HEK293 (cell line): Measurements from ENCODE around the gene SS18L1.

ENCODE experiments used
- CTCF ChIA-PET: fragments of 350-600 bp; formaldehyde crosslinking; extraction: SDS; loops from one replicate; lab custom pipeline; 2021; ENCODE audit warnings: antibody characterized with exemption; lab: Yijun Ruan, JAX
- POLR2A ChIA-PET: fragments of 300-600 bp; formaldehyde crosslinking; extraction: SDS; loops from one replicate; lab custom pipeline; 2020; ENCODE audit warnings: antibody characterized with exemption, inconsistent platforms; lab: Yijun Ruan, JAX
- H3K27ac ChIP-seq: fragments of 200-500 bp; sonication (Bioruptor generic); 2 replicates; pipeline ENCODE4 v1.5.1; 2014; ENCODE audit warnings: low read depth, low read length, control low read depth, inconsistent platforms; ENCODE audit errors: extremely low read depth
- H3K36me3 ChIP-seq, 2 experiments: fragments of 200-500 bp in 1 of 2; sonication (Bioruptor generic) in 1 of 2; 1 replicate in 1 of 2; 2 replicates in 1 of 2; pipeline ENCODE4 v1.5.1; 2014 to 2017; ENCODE audit warnings: inconsistent platforms in 2 of 2, low read length in 2 of 2; ENCODE audit not compliant: control insufficient read depth in 2 of 2, insufficient read depth in 1 of 2
- H3K4me1 ChIP-seq: fragments of 200-500 bp; sonication (Bioruptor generic); 2 replicates; pipeline ENCODE4 v1.5.1; 2014; ENCODE audit warnings: mild to moderate bottlenecking, low read length, inconsistent platforms; ENCODE audit not compliant: control insufficient read depth, insufficient read depth
- H3K4me3 ChIP-seq: 2 replicates; pipeline ENCODE4 v1.5.1; 2011; ENCODE audit warnings: low read depth, mild to moderate bottlenecking, control low read depth, low read length, moderate library complexity
- H3K9me3 ChIP-seq: fragments of 200-500 bp; sonication (Bioruptor generic); 2 replicates; pipeline ENCODE4 v1.5.1; 2014; ENCODE audit warnings: low read depth, low read length, inconsistent platforms; ENCODE audit not compliant: control insufficient read depth, insufficient read depth
- BCL11B ChIP-seq: fragments of 450-650 bp; formaldehyde crosslinking; IDR thresholded peaks from 2 replicates; pipeline ENCODE4 v1.5.1; 2016; ENCODE audit warnings: low read depth, missing biosample characterization, missing genetic modification characterization
- GLIS2 ChIP-seq: fragments of 450-650 bp; formaldehyde crosslinking; IDR thresholded peaks from 2 replicates; pipeline ENCODE4 v1.5.1; 2016; ENCODE audit warnings: missing biosample characterization, missing genetic modification characterization
- REPIN1 ChIP-seq: fragments of 450-650 bp; formaldehyde crosslinking; IDR thresholded peaks from 2 replicates; pipeline ENCODE4 v1.5.1; 2017; ENCODE audit warnings: missing biosample characterization, missing genetic modification characterization, low read depth
- ZFHX2 ChIP-seq: fragments of 450-650 bp; formaldehyde crosslinking; conservative IDR thresholded peaks from 2 replicates; pipeline ENCODE4 v1.5.1; 2016; ENCODE audit warnings: missing biosample characterization, missing genetic modification characterization
- ZNF138 ChIP-seq: fragments of 450-650 bp; formaldehyde crosslinking; IDR thresholded peaks from 2 replicates; pipeline ENCODE4 v1.5.1; 2016; ENCODE audit warnings: missing biosample characterization, missing genetic modification characterization, borderline replicate concordance
- ZNF175 ChIP-seq: fragments of 450-650 bp; formaldehyde crosslinking; IDR thresholded peaks from 2 replicates; pipeline ENCODE4 v1.5.1; 2016; ENCODE audit warnings: missing biosample characterization, missing genetic modification characterization
- ZNF19 ChIP-seq: fragments of 450-650 bp; formaldehyde crosslinking; IDR thresholded peaks from 2 replicates; pipeline ENCODE4; 2016; ENCODE audit warnings: missing biosample characterization, missing genetic modification characterization, low read depth
- ZNF202 ChIP-seq: fragments of 450-650 bp; formaldehyde crosslinking; IDR thresholded peaks from 2 replicates; pipeline ENCODE4 v1.5.1; 2016; ENCODE audit warnings: missing biosample characterization, missing genetic modification characterization, borderline replicate concordance
- ZNF221 ChIP-seq: fragments of 450-650 bp; formaldehyde crosslinking; IDR thresholded peaks from 2 replicates; pipeline ENCODE4 v1.5.1; 2017; ENCODE audit warnings: missing biosample characterization, missing genetic modification characterization, borderline replicate concordance
- ZNF223 ChIP-seq: fragments of 450-650 bp; formaldehyde crosslinking; IDR thresholded peaks from 2 replicates; pipeline ENCODE4 v1.5.1; 2016; ENCODE audit warnings: missing biosample characterization, missing genetic modification characterization
- ZNF311 ChIP-seq: fragments of 450-650 bp; formaldehyde crosslinking; IDR thresholded peaks from 2 replicates; pipeline ENCODE4 v1.5.1; 2017; ENCODE audit warnings: missing biosample characterization, missing genetic modification characterization, borderline replicate concordance
- ZNF426 ChIP-seq: fragments of 450-650 bp; formaldehyde crosslinking; IDR thresholded peaks from 2 replicates; pipeline ENCODE4 v1.5.1; 2017; ENCODE audit warnings: missing biosample characterization, missing genetic modification characterization, mild to moderate bottlenecking, inconsistent platforms, moderate library complexity
- ZNF561 ChIP-seq: fragments of 450-650 bp; IDR thresholded peaks from 2 replicates; pipeline ENCODE4 v1.5.1; 2018; ENCODE audit warnings: missing biosample characterization, missing genetic modification characterization, borderline replicate concordance
- ZNF670 ChIP-seq: fragments of 450-650 bp; formaldehyde crosslinking; IDR thresholded peaks from 2 replicates; pipeline ENCODE4 v1.5.1; 2016; ENCODE audit warnings: missing biosample characterization, missing genetic modification characterization, low read depth
- ZNF785 ChIP-seq: fragments of 450-650 bp; formaldehyde crosslinking; IDR thresholded peaks from 2 replicates; pipeline ENCODE4 v1.5.1; 2016; ENCODE audit warnings: missing biosample characterization, missing genetic modification characterization
- TF ChIP-seq, protein P1 (sequence below): fragments of 450-650 bp; formaldehyde crosslinking; IDR thresholded peaks from 2 replicates; pipeline ENCODE4 v1.5.1; 2016; ENCODE audit warnings: missing biosample characterization, missing genetic modification characterization
- TF ChIP-seq, protein P2 (sequence below): fragments of 450-650 bp; formaldehyde crosslinking; IDR thresholded peaks from 2 replicates; pipeline ENCODE4 v1.5.1; 2016; ENCODE audit warnings: missing biosample characterization, missing genetic modification characterization
- TF ChIP-seq, protein P3 (sequence below): fragments of 450-650 bp; IDR thresholded peaks from 2 replicates; pipeline ENCODE4 v1.5.1; 2018; ENCODE audit warnings: missing biosample characterization, missing genetic modification characterization

Gene SS18L1

DNA sequence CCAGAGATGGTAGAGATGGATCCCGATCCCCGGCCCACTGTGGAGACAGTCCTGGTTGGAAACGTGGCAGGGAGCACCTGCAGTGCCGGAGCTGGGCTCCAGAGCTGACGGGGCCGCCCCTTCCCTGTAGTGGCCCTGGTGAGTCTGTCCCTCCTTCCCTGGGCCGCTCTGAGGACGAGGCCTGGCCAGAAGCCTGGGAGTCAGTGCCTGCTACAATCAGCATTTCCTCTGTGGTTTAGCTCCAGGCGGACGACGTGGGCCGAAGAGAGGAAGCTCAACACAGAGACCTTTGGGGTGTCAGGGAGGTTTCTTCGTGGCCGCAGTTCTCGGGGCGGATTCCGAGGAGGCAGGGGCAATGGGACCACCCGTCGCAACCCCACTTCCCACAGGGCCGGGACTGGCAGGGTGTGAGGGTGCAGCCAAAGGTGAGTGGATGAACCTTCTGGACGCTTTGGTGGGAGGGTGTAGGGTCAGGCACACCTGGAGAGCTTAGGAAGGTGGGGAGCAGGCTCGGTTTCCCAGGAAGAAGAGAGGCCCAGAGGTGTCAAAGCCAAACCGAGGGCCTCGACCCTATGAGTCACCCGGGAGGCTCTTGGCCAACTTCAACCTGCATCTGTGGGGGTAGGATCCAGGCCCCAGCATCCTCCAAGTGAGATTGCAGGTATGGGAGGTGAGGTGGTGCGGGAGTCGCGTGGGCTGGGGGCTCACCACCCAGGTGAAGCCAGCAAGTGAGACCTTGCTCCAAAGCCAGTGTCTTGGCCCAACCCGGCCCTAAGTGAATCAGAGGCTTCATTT, 10.3 kb upstream of the SS18L1 start:
- ChIA-PET POLR2A (interaction anchor here (3.5 kb wide), 1 partner anchor 67 kb away, joined by 15 read pairs; the partner anchor contains the start of gene TAF4), CTCF (interaction anchor here (0.6 to 0.9 kb wide), 3 partner anchors 8 to 122 kb away, joined by 3 to 4 read pairs (median 3); no protein-coding TSS in a partner anchor)
- Histone ChIP-seq H3K4me3 (no peak overlapping the region), H3K27ac (no peak overlapping the region), H3K9me3 (no peaks in the 10 kb centered on the region), H3K36me3 (peaks cover 10 to 99% of the 10 kb centered on the region in 2 experiments), H3K4me1 (no peaks in the 10 kb centered on the region)
- TF ChIP-seq, protein P1, sequence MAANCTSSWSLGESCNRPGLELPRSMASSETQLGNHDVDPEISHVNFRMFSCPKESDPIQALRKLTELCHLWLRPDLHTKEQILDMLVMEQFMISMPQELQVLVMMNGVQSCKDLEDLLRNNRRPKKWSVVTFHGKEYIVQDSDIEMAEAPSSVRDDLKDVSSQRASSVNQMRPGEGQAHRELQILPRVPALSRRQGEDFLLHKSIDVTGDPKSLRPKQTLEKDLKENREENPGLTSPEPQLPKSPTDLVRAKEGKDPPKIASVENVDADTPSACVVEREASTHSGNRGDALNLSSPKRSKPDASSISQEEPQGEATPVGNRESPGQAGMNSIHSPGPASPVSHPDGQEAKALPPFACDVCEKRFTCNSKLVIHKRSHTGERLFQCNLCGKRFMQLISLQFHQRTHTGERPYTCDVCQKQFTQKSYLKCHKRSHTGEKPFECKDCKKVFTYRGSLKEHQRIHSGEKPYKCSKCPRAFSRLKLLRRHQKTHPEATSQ (tag by site-specific recombination): no peak
- TF ChIP-seq ZNF202 (no peak), ZNF138 (tag by site-specific recombination) (no peak), ZNF311 (tag by site-specific recombination) (no peak), ZNF670 (tag by site-specific recombination) (no peak), ZNF223 (tag by site-specific recombination) (no peak), GLIS2 (tag by site-specific recombination) (no peak), BCL11B (tag by site-specific recombination) (no peak), ZNF785 (tag by site-specific recombination) (no peak), ZNF19 (tag by site-specific recombination) (no peak), ZNF426 (no peak), REPIN1 (tag by site-specific recombination) (no peak)
- TF ChIP-seq, protein P2, sequence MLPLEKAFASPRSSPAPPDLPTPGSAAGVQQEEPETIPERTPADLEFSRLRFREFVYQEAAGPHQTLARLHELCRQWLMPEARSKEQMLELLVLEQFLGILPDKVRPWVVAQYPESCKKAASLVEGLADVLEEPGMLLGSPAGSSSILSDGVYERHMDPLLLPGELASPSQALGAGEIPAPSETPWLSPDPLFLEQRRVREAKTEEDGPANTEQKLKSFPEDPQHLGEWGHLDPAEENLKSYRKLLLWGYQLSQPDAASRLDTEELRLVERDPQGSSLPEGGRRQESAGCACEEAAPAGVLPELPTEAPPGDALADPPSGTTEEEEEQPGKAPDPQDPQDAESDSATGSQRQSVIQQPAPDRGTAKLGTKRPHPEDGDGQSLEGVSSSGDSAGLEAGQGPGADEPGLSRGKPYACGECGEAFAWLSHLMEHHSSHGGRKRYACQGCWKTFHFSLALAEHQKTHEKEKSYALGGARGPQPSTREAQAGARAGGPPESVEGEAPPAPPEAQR (tag by site-specific recombination): no peak

DNA sequence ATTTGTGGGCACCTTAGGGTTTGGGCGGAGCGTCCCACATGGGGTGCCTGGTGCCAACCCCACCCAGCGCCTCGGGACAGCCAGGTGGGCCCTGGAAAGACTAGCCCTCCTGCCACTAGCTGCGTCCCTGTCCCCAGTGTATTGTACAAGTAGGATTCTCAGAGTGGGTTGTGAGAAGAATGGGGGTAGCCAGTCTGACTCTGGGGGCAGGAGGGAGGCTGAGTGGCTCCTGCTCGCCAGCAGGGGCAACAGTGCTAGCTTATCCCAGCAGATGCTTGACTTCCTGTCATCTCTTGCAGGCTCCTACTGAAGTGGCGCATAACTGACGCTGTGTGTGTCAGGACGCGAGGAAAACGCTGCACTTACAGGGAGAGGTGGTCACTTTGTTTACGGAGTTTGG, 9.7 kb upstream of the SS18L1 start:
- Histone ChIP-seq H3K4me1 (no peaks in the 10 kb centered on the region), H3K9me3 (no peaks in the 10 kb centered on the region), H3K27ac (no peak overlapping the region), H3K36me3 (peaks cover 14 to 99% of the 10 kb centered on the region in 2 experiments), H3K4me3 (no peak overlapping the region)
- ChIA-PET POLR2A (interaction anchor here (3.5 kb wide), 1 partner anchor 67 kb away, joined by 15 read pairs; the partner anchor contains the start of gene TAF4), CTCF (interaction anchor here (0.6 to 3.1 kb wide), 2 partner anchors 8 kb away, joined by 3 to 20 read pairs; no protein-coding TSS in a partner anchor)
- no peak for TF ChIP-seq ZNF175
- no peak for TF ChIP-seq ZNF221 (tag by site-specific recombination)
- TF ChIP-seq ZNF561: no peak
- TF ChIP-seq, protein P3, sequence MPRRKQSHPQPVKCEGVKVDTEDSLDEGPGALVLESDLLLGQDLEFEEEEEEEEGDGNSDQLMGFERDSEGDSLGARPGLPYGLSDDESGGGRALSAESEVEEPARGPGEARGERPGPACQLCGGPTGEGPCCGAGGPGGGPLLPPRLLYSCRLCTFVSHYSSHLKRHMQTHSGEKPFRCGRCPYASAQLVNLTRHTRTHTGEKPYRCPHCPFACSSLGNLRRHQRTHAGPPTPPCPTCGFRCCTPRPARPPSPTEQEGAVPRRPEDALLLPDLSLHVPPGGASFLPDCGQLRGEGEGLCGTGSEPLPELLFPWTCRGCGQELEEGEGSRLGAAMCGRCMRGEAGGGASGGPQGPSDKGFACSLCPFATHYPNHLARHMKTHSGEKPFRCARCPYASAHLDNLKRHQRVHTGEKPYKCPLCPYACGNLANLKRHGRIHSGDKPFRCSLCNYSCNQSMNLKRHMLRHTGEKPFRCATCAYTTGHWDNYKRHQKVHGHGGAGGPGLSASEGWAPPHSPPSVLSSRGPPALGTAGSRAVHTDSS (tag by site-specific recombination): no peak
- no peak for TF ChIP-seq ZFHX2
